GM12873 (cell line): ENCODE results near the gene DIS3L2.

Experiments used
- CTCF ChIP-seq: IDR thresholded peaks from 2 replicates; pipeline ENCODE4 v1.5.1; 2012; ENCODE audit warnings: low read depth, mild to moderate bottlenecking, moderate library complexity, low read length, control low read depth; ENCODE audit not compliant: insufficient read depth; ENCODE audit errors: missing control alignments

Gene DIS3L2

GRCh38 chr2:231961349-231962166 lies at the start of gene DIS3L2:
DIS3L2 (plus strand) TSS chr2:231961713; CDS start chr2:232014928, 53,215 bp downstream.
- no peak for TF ChIP-seq CTCF

GRCh38 chr2:231914077-231914690 lies 47.3 kb upstream of the DIS3L2 start:
- TF ChIP-seq CTCF = no peak

DNA sequence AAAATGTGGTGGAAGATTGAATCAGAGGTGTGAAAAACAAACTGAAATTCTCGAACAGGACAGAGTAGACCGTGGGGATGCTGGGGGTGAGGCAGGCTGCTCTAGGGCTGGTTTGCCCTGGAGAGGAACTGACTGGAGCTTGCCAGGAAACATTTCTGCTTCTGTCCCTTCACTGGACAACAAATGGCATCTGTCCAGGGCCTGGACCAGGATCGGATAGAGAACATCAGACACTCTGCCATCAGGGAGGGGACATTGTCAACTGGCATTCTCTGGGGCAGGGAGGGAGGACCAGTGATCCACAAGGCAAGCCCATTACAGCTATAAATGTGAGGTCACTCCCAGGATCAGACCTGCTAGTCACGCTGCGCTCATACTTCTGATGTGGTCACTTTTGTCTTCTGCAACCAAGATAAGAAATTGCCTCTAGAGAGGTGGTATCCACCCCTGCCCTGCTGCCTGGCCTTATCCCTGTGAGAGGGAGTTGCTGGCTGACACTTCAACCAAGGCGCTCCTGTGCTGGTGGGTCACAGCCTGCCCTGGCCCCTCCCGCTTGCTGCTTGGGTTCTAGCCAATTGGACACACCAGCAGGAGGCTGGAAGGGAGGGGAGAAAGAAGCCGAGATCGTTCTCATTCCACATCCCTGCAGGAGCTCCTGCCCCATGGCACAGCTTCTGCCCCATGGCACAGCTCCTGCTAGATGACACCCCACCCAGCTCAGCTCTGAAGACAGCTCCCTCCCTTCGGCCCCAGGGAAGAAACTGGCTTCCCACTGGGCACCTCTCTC lies 44.0 kb upstream of the DIS3L2 start:
- TF ChIP-seq CTCF = no peak

DNA sequence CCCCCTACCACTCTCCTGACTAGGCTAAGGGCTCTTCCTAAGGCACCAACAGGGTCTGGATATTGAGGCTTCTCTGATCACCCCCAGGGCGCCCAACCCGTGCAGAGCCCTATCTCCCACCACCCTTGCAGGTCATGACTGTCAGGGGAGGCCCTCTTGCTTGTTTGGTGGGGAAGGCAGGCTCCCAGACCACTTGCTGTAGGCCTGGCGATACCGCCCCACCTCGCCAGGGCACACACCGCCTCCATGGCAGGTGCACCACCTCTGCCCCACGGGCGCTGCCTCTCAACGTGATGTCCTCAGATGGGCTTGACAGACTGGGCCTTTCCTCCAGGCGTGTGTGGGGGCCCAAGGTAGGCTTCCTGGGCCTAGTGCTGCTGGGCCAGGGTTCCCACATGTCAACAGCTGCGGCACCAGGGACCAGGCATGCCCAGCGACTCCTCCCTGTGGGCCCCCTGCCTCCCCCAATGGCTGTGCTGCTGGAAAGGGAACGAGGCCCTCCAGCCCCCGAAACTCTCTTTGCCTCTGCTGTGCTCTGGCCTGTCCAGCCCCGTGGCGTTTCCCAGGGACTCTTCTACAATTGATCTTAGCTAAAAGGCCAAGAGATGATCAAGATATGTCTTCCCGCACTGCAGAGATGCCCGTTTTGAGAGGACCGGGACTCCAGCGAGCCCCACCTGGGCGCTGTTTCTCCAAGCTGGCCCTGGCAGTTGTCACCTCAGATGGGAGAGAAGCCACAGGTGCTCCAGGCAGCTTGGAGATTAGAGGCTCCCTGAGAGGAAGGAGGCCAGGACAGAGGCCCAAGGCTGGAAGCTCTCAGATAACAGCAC lies 42.8 kb upstream of the DIS3L2 start:
- no peak for TF ChIP-seq CTCF

- TF ChIP-seq CTCF = no peak
These were observed 42.0 kb upstream of the DIS3L2 start for GRCh38 chr2:231919341-231920035.

DNA sequence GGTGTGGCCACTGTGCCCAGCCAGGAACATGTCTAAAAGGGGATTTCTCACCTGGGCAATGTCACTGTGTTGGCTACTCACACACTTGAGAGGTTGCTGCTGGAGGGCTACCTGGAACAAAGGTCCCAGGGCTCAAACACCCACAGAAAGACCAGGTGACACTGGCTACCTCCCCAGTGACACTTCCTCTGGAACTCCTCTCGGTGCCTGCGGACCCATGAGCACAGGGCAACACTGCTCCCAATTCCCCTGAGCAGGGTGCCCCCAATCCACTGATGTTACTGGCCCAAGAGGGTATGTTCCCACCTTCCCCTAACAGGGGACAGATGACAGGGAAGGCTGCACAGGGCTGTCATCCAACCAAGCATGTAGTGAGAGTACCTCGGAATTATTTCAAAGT lies 41.1 kb upstream of the DIS3L2 start:
- TF ChIP-seq CTCF = no peak
